Osteoblast (primary cell): ENCODE data around the gene TMEM245. TPM values are rescaled to one million over a fixed set of nuclear protein-coding genes. Genes with fewer than 3 reads are reported as not detected.

Experiments used
- DNase-seq: peaks from one replicate; pipeline ENCODE4 v3.0.0; 2011; ENCODE audit warnings: low spot score, mixed read lengths; ENCODE audit not compliant: insufficient read length; ENCODE audit errors: missing footprints
- H2AFZ ChIP-seq: 2 replicates; pipeline ENCODE4 v1.6.0; 2011; ENCODE audit warnings: mild to moderate bottlenecking, low read length
- H3K27ac ChIP-seq: 2 replicates; pipeline ENCODE4 v1.5.1; 2011; ENCODE audit warnings: mild to moderate bottlenecking, low read depth, low read length, moderate library complexity
- H3K27me3 ChIP-seq: 2 replicates; pipeline ENCODE4 v1.6.0; 2012; ENCODE audit warnings: mild to moderate bottlenecking, control low read depth, inconsistent platforms, low read length, moderate library complexity; ENCODE audit not compliant: insufficient read depth
- H3K36me3 ChIP-seq: 2 replicates; pipeline ENCODE4 v1.5.1; 2011; ENCODE audit warnings: mild to moderate bottlenecking, low read length, control low read depth, moderate library complexity; ENCODE audit not compliant: insufficient read depth
- H3K4me1 ChIP-seq: 2 replicates; pipeline ENCODE4 v1.5.1; 2011; ENCODE audit warnings: mild to moderate bottlenecking, low read length, control low read depth, moderate library complexity; ENCODE audit not compliant: insufficient read depth
- H3K4me2 ChIP-seq: 2 replicates; pipeline ENCODE4 v1.6.0; 2011; ENCODE audit warnings: mild to moderate bottlenecking, low read length; ENCODE audit not compliant: insufficient read depth
- H3K4me3 ChIP-seq: fragments of 200-600 bp; sonication (generic); 3 replicates; pipeline ENCODE4 v1.5.1; 2012; ENCODE audit warnings: mild to moderate bottlenecking, low read length, inconsistent platforms; ENCODE audit not compliant: insufficient read depth
- H3K79me2 ChIP-seq: 2 replicates; pipeline ENCODE4 v1.6.0; 2012; ENCODE audit warnings: mild to moderate bottlenecking, low read length, control low read depth, inconsistent platforms; ENCODE audit not compliant: insufficient read depth
- H3K9me3 ChIP-seq: 2 replicates; pipeline ENCODE4 v1.5.1; 2011; ENCODE audit warnings: low read depth, low read length, control low read depth
- H4K20me1 ChIP-seq: 2 replicates; pipeline ENCODE4 v1.6.0; 2012; ENCODE audit warnings: mild to moderate bottlenecking, low read length, control low read depth; ENCODE audit not compliant: insufficient read depth
- CTCF ChIP-seq: IDR thresholded peaks from 2 replicates; pipeline ENCODE4 v1.5.1; 2011; ENCODE audit warnings: mild to moderate bottlenecking, low read depth, low read length, moderate library complexity; ENCODE audit errors: extremely low read depth
- small RNA-seq: library from RNA; depleted of rRNA; stranded (forward); fragments of <200 nt; gene quantifications from one replicate; pipeline ENCODE3, GENCODE V24; 2012
- total RNA-seq: library from RNA; depleted of rRNA; stranded (reverse); fragments of >200 nt; gene quantifications from 2 replicates; pipeline ENCODE4 v1.2.3, GENCODE V29; 2012

Gene TMEM245
- total RNA-seq, 1 donor, result 45.2 TPM

GRCh38 chr9:108967916-108968315 lies 151.8 kb downstream of the TMEM245 start:
- no peaks in the 10 kb centered on the region for H4K20me1 ChIP-seq
- no peak for TF ChIP-seq CTCF
- H3K27me3 ChIP-seq, result no peaks in the 10 kb centered on the region
- H3K4me2 ChIP-seq, result no peak overlapping the region
- peaks cover 66% of the 10 kb centered on the region for H3K36me3 ChIP-seq
- no peak overlapping the region for H3K4me3 ChIP-seq
- H3K9me3 ChIP-seq, result no peaks in the 10 kb centered on the region
- H3K4me1 ChIP-seq, result peaks cover 10% of the 10 kb centered on the region
- H3K79me2 ChIP-seq, result no peaks in the 10 kb centered on the region
- DNase-seq, result no peak
- H2AFZ ChIP-seq, result no peak overlapping the region
- H3K27ac ChIP-seq, result no peak overlapping the region

Small RNA genes lying within 50 kb of the gene (small RNA-seq; reads per million reads assigned to genes)
- gene MIR32 (12.5 reads per million, percentile 93 among the genes with 10 or more reads in this experiment), gene RF00019 (not detected)

Other genes starting within 250 kb of the TMEM245 start
- 23.0 and 24.2 TPM in 2 replicates for gene ELP1, start 185.8 kb downstream of the TMEM245 start, total RNA-seq
- gene ABITRAM, start 185.5 kb downstream of the TMEM245 start, total RNA-seq, result 9.0 and 10.0 TPM in 2 replicates
- 99.0 and 118 TPM in 2 replicates for gene CTNNAL1, start 106.4 kb downstream of the TMEM245 start, total RNA-seq
- gene FRRS1L, start 47.3 kb upstream of the TMEM245 start, total RNA-seq, result 0.29 and 0.36 TPM in 2 replicates
- gene EPB41L4B, start 201.1 kb upstream of the TMEM245 start, total RNA-seq, result 2.1 and 2.2 TPM in 2 replicates